Measurements from ENCODE around the gene TMEM33.

DNA sequence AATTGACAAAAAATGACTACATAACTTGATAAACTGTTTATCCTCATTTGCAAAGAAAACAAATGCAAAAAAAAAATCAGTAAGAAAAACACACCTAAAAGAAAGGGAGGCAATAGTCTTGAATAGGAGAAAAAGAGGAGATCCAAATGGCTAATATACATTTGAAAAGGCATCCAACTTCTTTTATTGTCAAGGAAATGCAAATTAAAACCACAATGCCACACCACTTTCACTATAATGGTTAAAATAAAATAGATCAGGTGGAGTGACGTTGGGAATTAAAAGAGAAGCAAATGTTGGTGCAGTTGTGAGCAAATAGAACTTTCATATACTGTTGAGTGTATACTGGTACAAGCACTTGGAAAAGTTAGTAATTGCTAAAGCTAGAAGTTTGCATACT, 49.9 kb downstream of the TMEM33 start:
- TF ChIP-seq, protein P1, sequence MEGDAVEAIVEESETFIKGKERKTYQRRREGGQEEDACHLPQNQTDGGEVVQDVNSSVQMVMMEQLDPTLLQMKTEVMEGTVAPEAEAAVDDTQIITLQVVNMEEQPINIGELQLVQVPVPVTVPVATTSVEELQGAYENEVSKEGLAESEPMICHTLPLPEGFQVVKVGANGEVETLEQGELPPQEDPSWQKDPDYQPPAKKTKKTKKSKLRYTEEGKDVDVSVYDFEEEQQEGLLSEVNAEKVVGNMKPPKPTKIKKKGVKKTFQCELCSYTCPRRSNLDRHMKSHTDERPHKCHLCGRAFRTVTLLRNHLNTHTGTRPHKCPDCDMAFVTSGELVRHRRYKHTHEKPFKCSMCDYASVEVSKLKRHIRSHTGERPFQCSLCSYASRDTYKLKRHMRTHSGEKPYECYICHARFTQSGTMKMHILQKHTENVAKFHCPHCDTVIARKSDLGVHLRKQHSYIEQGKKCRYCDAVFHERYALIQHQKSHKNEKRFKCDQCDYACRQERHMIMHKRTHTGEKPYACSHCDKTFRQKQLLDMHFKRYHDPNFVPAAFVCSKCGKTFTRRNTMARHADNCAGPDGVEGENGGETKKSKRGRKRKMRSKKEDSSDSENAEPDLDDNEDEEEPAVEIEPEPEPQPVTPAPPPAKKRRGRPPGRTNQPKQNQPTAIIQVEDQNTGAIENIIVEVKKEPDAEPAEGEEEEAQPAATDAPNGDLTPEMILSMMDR (conservative IDR thresholded peaks at IDR 0.05): no peak
- TF ChIP-seq EZH2 (IDR thresholded peaks at IDR 0.05; ENCODE audit: low read depth): no peak

Measured in PC-9 (cell line).